K562 (cell line): ENCODE results near the gene FCSK. TPM values are rescaled to one million over a fixed set of nuclear protein-coding genes. Genes with fewer than 3 reads are reported as not detected.

Source experiments
- ATAC-seq: fragments of 200-7000 bp; cut with Tn5 transposase; 3 replicates; pipeline ENCODE4 v1.9.1; 2020; ENCODE audit warnings: moderate library complexity
- BruUV-seq: library from RNA; stranded (reverse); fragments of 400-500 nt; replicated peaks from 2 replicates; lab custom pipeline; 2021; lab: Mats Ljungman, UMichigan
- CTCF ChIA-PET: fragments of 300-600 bp; formaldehyde crosslinking; extraction: SDS; loops from one replicate; lab custom pipeline; 2021; ENCODE audit warnings: low intra/inter-chr PET ratio; lab: Yijun Ruan, JAX
- POLR2A ChIA-PET: fragments of 300-600, 350-650 bp; sonication (Branson Sonifier 250); formaldehyde crosslinking; extraction: SDS; loops from one replicate; lab custom pipeline; 2021; ENCODE audit warnings: antibody characterized with exemption, inconsistent platforms; lab: Yijun Ruan, JAX
- DNase-seq, 4 experiments: peaks; one replicate each; pipeline versions ENCODE4 v3.0.0 to v3.0.0-alpha.2; 2011 to 2018; ENCODE audit warnings: low spot score in 3 of 4, mixed read lengths in 3 of 4; ENCODE audit errors: extremely low read depth in 1 of 4
- FAIRE-seq: peaks from 2 replicates; lab custom pipeline; 2011; peaks lifted over from hg19 to GRCh38; lab: Jason Lieb, UNC
- H2AFZ ChIP-seq: 2 replicates; pipeline ENCODE4 v1.6.0; 2011; ENCODE audit warnings: low read depth, low read length, control low read depth, inconsistent platforms
- H3K27ac ChIP-seq: fragments of 200-600 bp; 3 replicates; pipeline ENCODE4 v1.8.0; 2011; ENCODE audit warnings: low read depth, mild to moderate bottlenecking, control low read depth, inconsistent platforms, low read length, moderate library complexity, mixed read lengths; ENCODE audit errors: extremely low read depth
- H3K27me3 ChIP-seq, 2 experiments: fragments of 300-600 bp in 1 of 2; 2 replicates in 1 of 2; 3 replicates in 1 of 2; pipeline versions ENCODE4 v1.6.0 to v1.8.0; 2011; ENCODE audit warnings: inconsistent platforms in 2 of 2, low read length in 2 of 2, mild to moderate bottlenecking in 1 of 2, mixed read lengths in 1 of 2, moderate library complexity in 1 of 2; ENCODE audit not compliant: control insufficient read depth in 2 of 2, insufficient read depth in 2 of 2
- H3K36me3 ChIP-seq: fragments of 300-600 bp; 3 replicates; pipeline ENCODE4 v1.8.0; 2011; ENCODE audit warnings: mild to moderate bottlenecking, low read length, inconsistent platforms; ENCODE audit not compliant: control insufficient read depth, insufficient read depth
- H3K4me1 ChIP-seq, 2 experiments: fragments of 200-600 bp in 1 of 2; replicated peaks in 1 of 2; 2 replicates in 1 of 2; 3 replicates in 1 of 2; pipeline versions ENCODE4 v1.5.1 to v1.8.0; 2011; ENCODE audit warnings: inconsistent platforms in 2 of 2, low read length in 2 of 2, mild to moderate bottlenecking in 1 of 2, mixed read lengths in 1 of 2, moderate library complexity in 1 of 2; ENCODE audit not compliant: control insufficient read depth in 2 of 2, insufficient read depth in 2 of 2
- H3K4me2 ChIP-seq: 2 replicates; pipeline ENCODE4 v1.6.1; 2011; ENCODE audit warnings: low read length, control low read depth, inconsistent platforms, mixed read lengths; ENCODE audit not compliant: insufficient read depth
- H3K4me3 ChIP-seq: fragments of 200-600 bp; sonication (generic), shearing (Covaris generic); 2 replicates; pipeline ENCODE4 v1.5.1; 2016; ENCODE audit warnings: control low read depth, inconsistent platforms
- H3K79me2 ChIP-seq: fragments of 200-600 bp; 3 replicates; pipeline ENCODE4 v1.8.0; 2011; ENCODE audit warnings: low read length, inconsistent platforms; ENCODE audit not compliant: control insufficient read depth, insufficient read depth
- H3K9ac ChIP-seq, 2 experiments: 2 replicates each; pipeline versions ENCODE4 v1.6.0 to v1.6.1; 2011; ENCODE audit warnings: low read depth in 2 of 2, low read length in 2 of 2, control low read depth in 1 of 2, inconsistent platforms in 1 of 2, mild to moderate bottlenecking in 1 of 2, mixed read lengths in 1 of 2; ENCODE audit not compliant: insufficient read depth in 1 of 2
- H3K9me1 ChIP-seq: one replicate; pipeline ENCODE4 v1.6.0; 2011; ENCODE audit warnings: inconsistent platforms, mild to moderate bottlenecking, low read length, moderate library complexity; ENCODE audit not compliant: control insufficient read depth, insufficient read depth
- H3K9me3 ChIP-seq: replicated peaks from 2 replicates; pipeline ENCODE4 v1.5.1; 2011; ENCODE audit warnings: low read depth, low read length, inconsistent platforms; ENCODE audit not compliant: control insufficient read depth, insufficient read depth
- H4K20me1 ChIP-seq: replicated peaks from 2 replicates; pipeline ENCODE4 v1.6.1; 2011; ENCODE audit warnings: low read length, inconsistent platforms, mixed read lengths; ENCODE audit not compliant: control insufficient read depth, insufficient read depth
- BCOR ChIP-seq: fragments of 450-650 bp; IDR thresholded peaks from 2 replicates; pipeline ENCODE4 v1.6.1; 2016
- CREBBP ChIP-seq: IDR thresholded peaks from one replicate; pipeline ENCODE4 v1.6.1; 2012; ENCODE audit warnings: low read depth, mild to moderate bottlenecking, control low read depth, inconsistent platforms, low read length
- EP300 ChIP-seq: IDR thresholded peaks from 2 replicates; pipeline ENCODE4 v1.6.1; 2012; ENCODE audit warnings: low read length, improper control_type of control experiment
- ETV1 ChIP-seq: fragments of 450-650 bp; conservative IDR thresholded peaks from 2 replicates; pipeline ENCODE4 v1.6.1; 2016; ENCODE audit warnings: missing genetic modification characterization, control low read depth, low read depth, missing compliant biosample characterization
- HMG20A ChIP-seq: fragments of 450-650 bp; formaldehyde crosslinking; conservative IDR thresholded peaks from 2 replicates; pipeline ENCODE4 v1.4.0; 2020; ENCODE audit warnings: mild to moderate bottlenecking, mixed read lengths
- NFIX ChIP-seq: fragments of 250-450 bp; sonication (Bioruptor Pico); IDR thresholded peaks from 2 replicates; pipeline ENCODE4 v1.4.0; 2020; ENCODE audit warnings: low read depth, mild to moderate bottlenecking, moderate library complexity
- NFRKB ChIP-seq: fragments of 450-650 bp; IDR thresholded peaks from 2 replicates; pipeline ENCODE4 v1.6.1; 2016; ENCODE audit warnings: low read depth
- NFXL1 ChIP-seq: fragments of 450-650 bp; formaldehyde crosslinking; IDR thresholded peaks from 2 replicates; pipeline ENCODE4 v1.4.0; 2021; ENCODE audit warnings: mild to moderate bottlenecking
- PHF20 ChIP-seq: fragments of 450-650 bp; IDR thresholded peaks from 2 replicates; pipeline ENCODE4 v1.6.1; 2018; ENCODE audit not compliant: partially characterized antibody
- SLC30A9 ChIP-seq: fragments of 250-450 bp; sonication (Bioruptor Pico); IDR thresholded peaks from 2 replicates; pipeline ENCODE4 v1.8.0; 2022; ENCODE audit warnings: mild to moderate bottlenecking, moderate library complexity
- TBP ChIP-seq: optimal IDR thresholded peaks from 2 replicates; pipeline ENCODE3; 2011; ENCODE audit warnings: low read depth, low read length, improper control_type of control experiment
- ZC3H8 ChIP-seq: fragments of 450-650 bp; IDR thresholded peaks from 2 replicates; pipeline ENCODE4 v1.6.1; 2017
- ZFP36 ChIP-seq: fragments of 150-350 bp; IDR thresholded peaks from 2 replicates; pipeline ENCODE4 v1.6.1; 2018; ENCODE audit warnings: low read length, low read depth; ENCODE audit not compliant: partially characterized antibody
- ZNF121 ChIP-seq: sonication (generic); formaldehyde crosslinking; conservative IDR thresholded peaks from 2 replicates; pipeline ENCODE4 v1.8.0; 2022; ENCODE audit warnings: missing genetic modification reagents
- ZNF561 ChIP-seq: fragments of 450-650 bp; formaldehyde crosslinking; conservative IDR thresholded peaks from 2 replicates; pipeline ENCODE4 v1.4.0; 2020; ENCODE audit warnings: mild to moderate bottlenecking, moderate library complexity
- whole genome bisulfite sequencing: fragments of 100-300 bp; shearing (Covaris generic); methylation state at CpG from one replicate; pipeline ENCODE4 v1.1.6; 2016; ENCODE audit warnings: low coverage, mixed read lengths; ENCODE audit not compliant: insufficient coverage; ENCODE audit errors: missing lambda C conversion rate; 5-methylcytosine and 5-hydroxymethylcytosine counted together
- in situ Hi-C: fragments of 300-500 bp; cut with MboI; formaldehyde crosslinking; loops from 4 replicates; pipeline ENCODE4 v1.15.0; 2018; ENCODE audit warnings: inconsistent platforms, mixed read lengths
- intact Hi-C: fragments of 100-400 bp; cut with micrococcal nuclease; formaldehyde crosslinking; loops from 2 replicates; pipeline ENCODE4 v1.14.2; 2022
- polyA plus RNA-seq, 8 experiments: library from polyadenylated mRNA; depleted of rRNA in 4 of 8; stranded (reverse) in 5 of 8; unstranded in 3 of 8; fragments of >200 nt; fragmentation: Nextera tagmentation in 2 of 8; fragmentation: Illumina TruSeq in 1 of 8; extraction: Ambion mirVana in 2 of 8; extraction: Trizol in 1 of 8; gene quantifications; 2 replicates each; pipeline versions ENCODE4 v1.2.1 to v1.2.3, GENCODE V29; 2011 to 2014; ENCODE audit warnings: inconsistent platforms in 1 of 8, missing spikeins in 1 of 8
- total RNA-seq, 7 experiments: library from RNA; depleted of rRNA in 6 of 7; stranded (reverse); fragments of >200 nt in 6 of 7; fragmentation: Illumina TruSeq in 2 of 7; extraction: Trizol in 2 of 7; gene quantifications; 2 replicates each; pipeline versions ENCODE4 v1.2.1 to v1.2.3, GENCODE V29; 2011 to 2021; ENCODE audit warnings: low replicate concordance in 1 of 7
- TF ChIP-seq, protein P1 (sequence below): fragments of 250-450 bp; sonication (Bioruptor Pico); IDR thresholded peaks from 2 replicates; pipeline ENCODE4 v1.5.0; 2020; ENCODE audit warnings: mild to moderate bottlenecking
- TF ChIP-seq, protein P2 (sequence below), 2 experiments: fragments of 450-650 bp in 1 of 2; sonication (generic) in 1 of 2; formaldehyde crosslinking in 1 of 2; IDR thresholded peaks in 1 of 2; conservative IDR thresholded peaks in 1 of 2; 2 replicates each; pipeline versions ENCODE4 v1.6.1 to v1.8.1; 2016 to 2023; ENCODE audit warnings: mild to moderate bottlenecking in 2 of 2, moderate library complexity in 2 of 2, inconsistent platforms in 1 of 2, missing genetic modification reagents in 1 of 2
- TF ChIP-seq, protein P3 (sequence below): sonication (generic); formaldehyde crosslinking; IDR thresholded peaks from 2 replicates; pipeline ENCODE4 v1.8.1; 2023; ENCODE audit warnings: mild to moderate bottlenecking, missing genetic modification reagents

Gene FCSK
- total and polyA plus RNA-seq, 9 of the 15 experiments (the other 6 are each of a cell fraction or from before 2014, with no cell fraction given) = 0.92 to 18.6 (median 8.3) TPM

DNA sequence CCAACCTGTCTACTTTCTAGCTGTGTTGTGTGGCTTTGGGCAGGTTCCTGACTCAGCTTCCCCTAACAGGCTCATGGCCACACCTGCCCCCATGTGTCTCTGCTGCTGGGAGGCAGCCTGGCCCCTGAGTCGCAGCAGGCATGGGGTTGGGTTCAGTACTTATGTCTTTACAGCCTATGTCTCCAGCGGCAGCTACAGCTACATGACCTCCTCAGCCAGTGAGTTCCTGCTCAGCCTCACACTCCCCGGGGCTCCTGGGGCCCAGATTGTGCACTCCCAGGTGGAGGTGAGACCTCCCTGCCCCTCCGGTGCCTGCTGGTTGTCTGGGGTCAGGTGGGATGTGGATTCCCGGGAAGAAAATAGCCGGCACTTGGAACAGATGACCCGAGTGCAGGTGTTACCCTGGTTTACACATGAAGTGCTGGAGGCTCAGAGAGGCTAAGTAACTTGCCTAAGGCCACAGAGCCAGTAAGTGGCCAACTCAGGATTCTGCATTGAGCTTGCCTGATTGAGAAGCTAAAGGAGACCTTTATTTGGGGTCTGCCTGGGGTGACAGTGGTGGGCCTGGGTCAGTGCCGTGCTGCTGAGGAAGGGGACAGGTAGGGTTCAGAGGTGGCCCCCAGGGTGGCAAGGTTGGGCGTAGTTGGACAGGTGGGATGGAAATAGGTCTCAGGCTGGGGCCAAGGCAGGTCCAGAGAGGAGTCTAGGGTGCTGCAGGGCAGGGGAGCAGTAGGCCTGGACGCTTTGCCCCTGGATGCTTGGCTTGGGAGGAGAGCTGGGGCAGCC lies 15.9 kb downstream of the FCSK start:
- Histone ChIP-seq H3K36me3 (peaks cover 15% of the 10 kb centered on the region; the same call in 1 of the 3 replicates), H3K27ac (no peak overlapping the region), H3K9me1 (no peaks in the 10 kb centered on the region), H3K27me3 (no peaks in the 10 kb centered on the region), H4K20me1 (peaks cover 3% of the 10 kb centered on the region; the same call in 1 of the 2 replicates), H3K4me3 (no peak overlapping the region), H3K79me2 (no peaks in the 10 kb centered on the region), H3K4me2 (no peak overlapping the region), H3K9me3 (no peaks in the 10 kb centered on the region), H3K4me1 (peaks cover 0 to 48% of the 10 kb centered on the region in 2 experiments; a peak in 3 of 5 replicates), H3K9ac (peak overlapping the region in 1 of 2 experiments; percentile 70; a peak in 2 of 4 replicates), H2AFZ (no peak overlapping the region)
- no TSS peak for BruUV-seq
- in situ Hi-C loops = no loop called here
- 85% methylated on average over 10 of the region's 10 CpGs for WGBS
- POLR2A ChIA-PET = interaction anchor here (0.6 to 1.0 kb wide), 6 partner anchors 9 to 79 kb away, joined by 3 to 4 read pairs (median 3); no protein-coding TSS in a partner anchor
- CTCF ChIA-PET = interaction anchor here (2.5 kb wide), 1 partner anchor 75 kb away, joined by 15 read pairs; no protein-coding TSS in a partner anchor
- DNase-seq = no peak
- FAIRE-seq = no peak
- ATAC-seq = no peak
- intact Hi-C loops = no loop called here
- TF ChIP-seq EP300 (no peak), ETV1 (no peak), TBP (no peak), ZC3H8 (no peak), BCOR (peak; percentile 21; the same call in 1 of the 2 replicates), NFRKB (no peak), SLC30A9 (no peak), PHF20 (no peak), ZNF561 (CRISPR knock-in tag) (no peak), NFXL1 (CRISPR knock-in tag) (no peak), ZFP36 (peak; percentile 77), NFIX (no peak), ZNF121 (CRISPR knock-in tag) (peak; percentile 61; the same call in 1 of the 2 replicates), CREBBP (no peak), HMG20A (CRISPR knock-in tag) (no peak)
- TF ChIP-seq, protein P1, sequence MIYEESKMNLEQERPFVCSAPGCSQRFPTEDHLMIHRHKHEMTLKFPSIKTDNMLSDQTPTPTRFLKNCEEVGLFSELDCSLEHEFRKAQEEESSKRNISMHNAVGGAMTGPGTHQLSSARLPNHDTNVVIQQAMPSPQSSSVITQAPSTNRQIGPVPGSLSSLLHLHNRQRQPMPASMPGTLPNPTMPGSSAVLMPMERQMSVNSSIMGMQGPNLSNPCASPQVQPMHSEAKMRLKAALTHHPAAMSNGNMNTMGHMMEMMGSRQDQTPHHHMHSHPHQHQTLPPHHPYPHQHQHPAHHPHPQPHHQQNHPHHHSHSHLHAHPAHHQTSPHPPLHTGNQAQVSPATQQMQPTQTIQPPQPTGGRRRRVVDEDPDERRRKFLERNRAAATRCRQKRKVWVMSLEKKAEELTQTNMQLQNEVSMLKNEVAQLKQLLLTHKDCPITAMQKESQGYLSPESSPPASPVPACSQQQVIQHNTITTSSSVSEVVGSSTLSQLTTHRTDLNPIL (CRISPR knock-in tag) = no peak
- TF ChIP-seq, protein P2, sequence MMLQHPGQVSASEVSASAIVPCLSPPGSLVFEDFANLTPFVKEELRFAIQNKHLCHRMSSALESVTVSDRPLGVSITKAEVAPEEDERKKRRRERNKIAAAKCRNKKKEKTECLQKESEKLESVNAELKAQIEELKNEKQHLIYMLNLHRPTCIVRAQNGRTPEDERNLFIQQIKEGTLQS (IDR thresholded peaks at IDR 0.05) = no peak
- TF ChIP-seq, protein P2 (CRISPR knock-in tag; conservative IDR thresholded peaks at IDR 0.05) = no peak
- TF ChIP-seq, protein P3, sequence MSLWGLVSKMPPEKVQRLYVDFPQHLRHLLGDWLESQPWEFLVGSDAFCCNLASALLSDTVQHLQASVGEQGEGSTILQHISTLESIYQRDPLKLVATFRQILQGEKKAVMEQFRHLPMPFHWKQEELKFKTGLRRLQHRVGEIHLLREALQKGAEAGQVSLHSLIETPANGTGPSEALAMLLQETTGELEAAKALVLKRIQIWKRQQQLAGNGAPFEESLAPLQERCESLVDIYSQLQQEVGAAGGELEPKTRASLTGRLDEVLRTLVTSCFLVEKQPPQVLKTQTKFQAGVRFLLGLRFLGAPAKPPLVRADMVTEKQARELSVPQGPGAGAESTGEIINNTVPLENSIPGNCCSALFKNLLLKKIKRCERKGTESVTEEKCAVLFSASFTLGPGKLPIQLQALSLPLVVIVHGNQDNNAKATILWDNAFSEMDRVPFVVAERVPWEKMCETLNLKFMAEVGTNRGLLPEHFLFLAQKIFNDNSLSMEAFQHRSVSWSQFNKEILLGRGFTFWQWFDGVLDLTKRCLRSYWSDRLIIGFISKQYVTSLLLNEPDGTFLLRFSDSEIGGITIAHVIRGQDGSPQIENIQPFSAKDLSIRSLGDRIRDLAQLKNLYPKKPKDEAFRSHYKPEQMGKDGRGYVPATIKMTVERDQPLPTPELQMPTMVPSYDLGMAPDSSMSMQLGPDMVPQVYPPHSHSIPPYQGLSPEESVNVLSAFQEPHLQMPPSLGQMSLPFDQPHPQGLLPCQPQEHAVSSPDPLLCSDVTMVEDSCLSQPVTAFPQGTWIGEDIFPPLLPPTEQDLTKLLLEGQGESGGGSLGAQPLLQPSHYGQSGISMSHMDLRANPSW (CRISPR knock-in tag) = no peak
